ENCODE data around the gene ARSI. TPM values are rescaled to one million over a fixed set of nuclear protein-coding genes. Genes with fewer than 3 reads are reported as not detected.

The ARSI gene
- total and polyA plus RNA-seq, 5 experiments from 2014 or later = not detected

DNA sequence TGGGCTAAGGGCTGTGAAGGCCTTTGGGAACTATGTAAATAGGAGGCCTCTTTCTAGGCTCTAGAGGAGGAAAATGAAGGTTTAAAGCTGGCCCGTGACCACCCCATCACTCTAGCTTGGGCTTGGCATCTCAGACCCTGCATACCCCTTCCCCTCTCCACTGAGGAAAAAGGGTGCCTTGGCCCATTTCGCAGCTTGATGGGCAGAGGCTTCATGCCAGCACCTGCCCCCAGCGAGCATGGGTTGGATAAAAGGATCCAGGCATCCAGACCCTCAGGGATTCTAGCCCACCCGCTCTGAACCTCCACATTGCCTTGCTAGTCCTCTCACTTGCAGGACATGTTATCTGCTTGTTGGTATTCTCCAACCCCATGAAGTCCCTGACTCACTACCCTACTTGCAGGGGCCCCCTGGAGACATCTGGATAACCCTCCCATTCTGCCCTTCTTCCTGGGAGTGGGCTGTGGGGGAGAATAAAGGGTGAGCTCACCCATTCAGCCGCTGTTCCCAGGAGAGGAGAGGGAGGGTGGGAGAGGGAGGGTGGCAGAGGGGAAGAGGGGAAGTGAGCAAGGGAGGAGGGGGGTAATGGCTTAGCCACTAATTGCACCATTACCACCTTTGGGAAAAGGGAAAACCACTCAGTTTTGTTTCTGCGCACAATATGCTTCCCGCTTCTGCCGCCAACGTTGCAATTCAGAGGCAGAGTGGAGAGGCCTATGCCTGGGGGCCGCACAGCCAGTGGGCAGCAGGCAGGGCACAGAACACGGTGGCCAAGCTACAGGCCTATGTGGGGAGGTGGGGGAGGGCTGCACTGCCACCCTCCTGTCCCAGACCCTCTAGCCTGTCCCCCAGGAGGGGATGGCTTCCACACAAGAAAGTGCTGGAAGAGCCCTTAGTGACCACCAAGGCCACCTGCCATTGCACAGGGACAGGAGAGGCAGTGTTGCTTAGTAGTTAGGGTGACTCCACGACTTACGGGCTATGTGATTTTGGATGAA is 11.0 kb downstream of the ARSI start:
- no peaks in the 10 kb centered on the region for H3K9me3 Mint-ChIP-seq
- no peak overlapping the region for H3K27ac Mint-ChIP-seq
- no peak overlapping the region for H3K4me3 Mint-ChIP-seq
- peaks cover 0 to 5% (median 0%) of the 10 kb centered on the region in 4 donors for H3K4me1 Mint-ChIP-seq
- POLR2A ChIA-PET = no interaction called here
- peaks cover 0 to 11% (median 4%) of the 10 kb centered on the region in 5 donors for H3K27me3 Mint-ChIP-seq
- ATAC-seq = no peak
- DNase-seq = no peak
- H3K36me3 Mint-ChIP-seq = no peaks in the 10 kb centered on the region

DNA sequence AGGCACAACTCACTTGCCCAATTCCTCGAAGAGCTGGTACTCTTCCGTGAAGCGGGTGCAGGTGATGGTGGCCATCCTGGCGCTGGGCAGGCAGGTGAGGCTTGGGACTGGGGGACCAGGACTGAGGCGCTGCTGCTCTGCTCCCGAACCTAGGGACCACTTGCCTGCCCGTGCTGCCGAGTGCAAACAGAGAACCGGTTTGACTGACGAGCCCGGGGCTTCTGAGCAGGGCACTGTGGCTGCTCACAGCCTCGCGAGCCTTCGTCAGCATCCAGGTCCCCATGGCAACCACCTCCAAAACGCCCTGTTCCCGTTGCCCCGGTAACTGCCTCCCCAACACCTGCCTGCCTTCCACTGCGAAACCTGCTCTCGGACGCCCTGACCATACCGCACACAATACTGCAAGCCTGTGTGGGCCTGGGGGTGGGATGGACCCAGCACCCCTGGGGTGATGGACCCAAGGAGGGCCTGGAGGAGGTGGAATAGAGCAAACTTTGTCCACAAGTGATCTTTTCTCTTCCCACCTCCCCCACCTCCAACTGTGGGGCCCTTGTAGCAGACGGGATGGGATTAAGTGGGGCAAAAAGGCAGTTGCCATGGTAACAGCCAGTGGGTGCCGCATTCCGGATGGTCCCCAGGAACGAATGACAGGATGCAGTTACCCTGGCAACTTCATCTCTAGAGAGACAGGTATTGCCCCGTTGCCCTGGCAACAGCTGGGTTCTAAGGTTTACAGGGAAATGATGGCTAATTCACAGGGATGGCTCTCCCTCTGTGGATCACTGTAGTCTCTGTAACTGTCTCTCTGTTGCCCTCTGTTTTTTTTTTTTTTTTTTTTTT is 12.9 kb downstream of the ARSI start, which contains the start of gene CAMK2A:
Gene CAMK2A (minus strand): TSS at position 223 of the 840 bp plus-strand sequence. CDS start 148 bp downstream, at position 75.
- POLR2A ChIA-PET = no interaction called here
- Mint-ChIP-seq H3K36me3 (no peaks in the 10 kb centered on the region), H3K27ac (no peak within 1 kb of the TSS), H3K9me3 (no peaks in the 10 kb centered on the region), H3K4me3 (no peak within 1 kb of the TSS), H3K4me1 (peaks cover 0 to 5% (median 0%) of the 10 kb centered on the region in 4 donors), H3K27me3 (peaks cover 0 to 8% (median 4%) of the 10 kb centered on the region in 5 donors)
- ATAC-seq = no peak
- no peak for DNase-seq

DNA sequence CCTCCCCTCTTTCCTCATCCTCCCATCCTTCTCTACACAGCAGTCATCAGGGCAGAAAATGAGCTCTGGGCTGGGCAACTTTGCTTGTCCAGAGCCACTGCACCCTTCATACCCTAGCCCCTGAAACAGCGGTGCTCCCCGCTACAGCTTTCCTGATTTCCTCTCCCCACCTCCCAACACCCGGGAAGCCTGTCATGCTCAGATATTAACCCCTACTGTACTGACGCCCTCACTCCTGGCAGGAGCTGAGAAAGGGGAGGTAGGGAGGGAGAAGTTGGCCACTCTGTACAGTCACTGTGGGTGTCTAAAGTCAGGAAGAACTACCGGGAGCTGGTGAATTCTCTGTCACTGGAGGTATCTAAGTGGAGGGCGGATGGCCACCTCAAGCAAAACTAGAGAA is 13.9 kb downstream of the ARSI start:
- Mint-ChIP-seq H3K27ac (no peak overlapping the region), H3K4me1 (peaks cover 0 to 6% (median 0%) of the 10 kb centered on the region in 4 donors), H3K36me3 (no peaks in the 10 kb centered on the region), H3K9me3 (no peaks in the 10 kb centered on the region), H3K4me3 (no peak overlapping the region), H3K27me3 (peaks cover 0 to 10% (median 6%) of the 10 kb centered on the region in 5 donors)
- POLR2A ChIA-PET = no interaction called here
- ATAC-seq = no peak
- DNase-seq = no peak

DNA sequence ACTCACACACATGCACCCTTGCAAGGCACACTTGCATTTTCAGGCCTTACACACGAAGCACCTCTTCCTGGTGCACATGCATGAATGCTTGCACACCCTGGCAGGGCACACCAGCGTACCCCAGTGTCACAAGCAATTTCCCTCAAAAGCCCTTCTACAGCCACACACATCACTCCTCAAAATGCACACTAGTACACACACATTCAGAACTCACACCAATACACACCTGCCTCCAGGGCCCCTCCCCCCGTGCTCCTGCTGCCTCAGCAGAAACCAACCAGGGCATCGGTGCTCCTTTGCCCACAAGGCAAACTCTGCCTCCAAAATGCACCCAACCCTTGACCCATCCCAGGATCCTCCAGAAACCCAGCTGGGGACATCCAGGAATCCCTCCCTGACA is 14.3 kb downstream of the ARSI start:
- Mint-ChIP-seq H3K4me1 (peaks cover 0 to 6% (median 0%) of the 10 kb centered on the region in 4 donors), H3K27me3 (peaks cover 0 to 11% (median 6%) of the 10 kb centered on the region in 5 donors), H3K27ac (no peak overlapping the region), H3K9me3 (no peaks in the 10 kb centered on the region), H3K4me3 (no peak overlapping the region), H3K36me3 (no peaks in the 10 kb centered on the region)
- POLR2A ChIA-PET = no interaction called here
- DNase-seq (no peak), ATAC-seq (no peak)

DNA sequence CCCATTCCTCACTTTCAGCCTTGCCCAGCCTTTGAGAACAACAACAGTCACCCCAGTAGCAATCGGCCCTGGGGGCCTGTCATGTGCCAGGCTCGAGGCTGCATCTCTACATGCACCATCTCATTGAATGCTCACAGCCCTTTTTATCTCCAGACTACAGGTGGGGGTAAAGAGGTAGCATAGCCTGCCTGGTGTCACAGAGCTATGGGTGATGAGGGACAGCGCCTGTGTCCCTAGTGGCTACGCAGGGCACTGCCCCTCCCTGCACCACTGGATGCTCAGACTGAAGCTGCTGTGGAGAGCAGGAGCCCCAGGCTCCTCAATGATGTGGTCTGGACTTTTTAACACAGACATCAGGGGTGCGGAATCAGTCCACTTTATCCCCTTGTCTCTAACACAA is 15.9 kb downstream of the ARSI start:
- no peak overlapping the region for H3K4me3 Mint-ChIP-seq
- no peaks in the 10 kb centered on the region for H3K36me3 Mint-ChIP-seq
- H3K27ac Mint-ChIP-seq = no peak overlapping the region
- H3K27me3 Mint-ChIP-seq = peaks cover 0 to 6% (median 2%) of the 10 kb centered on the region in 5 donors
- no peaks in the 10 kb centered on the region for H3K9me3 Mint-ChIP-seq
- ATAC-seq = peak; percentile 39 to 51
- POLR2A ChIA-PET = interaction anchor here (1.1 kb wide), 1 partner anchor 239 kb away, joined by 3 read pairs; no protein-coding TSS in a partner anchor
- peaks cover 0 to 6% (median 0%) of the 10 kb centered on the region in 4 donors for H3K4me1 Mint-ChIP-seq
- DNase-seq = no peak

DNA sequence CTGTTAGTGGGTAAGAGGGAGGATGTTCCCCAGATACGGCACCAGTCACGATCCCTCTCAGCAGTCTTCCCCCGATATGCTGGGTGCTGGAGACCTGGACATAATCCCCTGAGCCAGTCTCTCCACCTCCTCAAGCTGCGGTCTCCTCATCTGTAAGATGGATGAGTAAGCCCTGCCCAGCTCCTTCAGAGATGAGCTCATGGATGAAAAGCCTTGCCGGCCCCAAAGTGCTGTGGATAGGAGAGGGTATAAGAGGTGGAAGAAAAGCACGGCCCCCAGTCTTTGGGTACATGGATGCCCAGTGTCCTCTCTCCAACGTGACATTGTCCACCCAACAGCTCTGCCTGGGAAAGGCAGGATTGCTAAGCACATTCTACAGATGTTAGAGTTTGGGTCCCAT is 17.6 kb downstream of the ARSI start:
- DNase-seq (no peak), ATAC-seq (no peak)
- Mint-ChIP-seq H3K4me3 (no peak overlapping the region), H3K27me3 (peaks cover 0 to 14% (median 2%) of the 10 kb centered on the region in 5 donors), H3K27ac (no peak overlapping the region), H3K9me3 (no peaks in the 10 kb centered on the region), H3K4me1 (peaks cover 0 to 8% (median 2%) of the 10 kb centered on the region in 4 donors), H3K36me3 (no peaks in the 10 kb centered on the region)
- POLR2A ChIA-PET = no interaction called here

DNA sequence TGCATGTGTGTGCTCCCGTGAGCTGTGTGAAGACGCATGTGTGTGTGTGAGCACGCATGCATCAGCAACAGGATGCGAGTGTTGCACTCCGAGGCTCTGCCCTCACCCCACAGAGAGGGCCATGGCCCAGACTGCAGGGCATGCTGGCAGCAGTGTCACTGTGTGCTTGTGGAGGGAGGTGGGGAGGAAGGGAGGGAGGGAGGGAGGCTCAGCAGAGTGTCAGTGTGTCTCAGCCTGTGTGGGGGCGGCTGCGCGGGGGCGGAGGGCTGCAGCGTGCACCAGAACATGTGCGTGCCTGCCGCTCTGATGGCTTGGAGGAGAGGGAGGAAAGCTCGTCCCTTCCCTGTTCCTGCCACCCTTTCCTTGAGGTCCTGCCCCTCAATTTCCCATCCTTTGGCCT is 18.4 kb downstream of the ARSI start:
- Mint-ChIP-seq H3K27me3 (peaks cover 0 to 11% (median 2%) of the 10 kb centered on the region in 5 donors), H3K4me3 (no peak overlapping the region), H3K36me3 (no peaks in the 10 kb centered on the region), H3K9me3 (no peaks in the 10 kb centered on the region), H3K4me1 (peaks cover 0 to 7% (median 3%) of the 10 kb centered on the region in 4 donors), H3K27ac (no peak overlapping the region)
- DNase-seq (no peak), ATAC-seq (no peak)
- POLR2A ChIA-PET = no interaction called here

DNA sequence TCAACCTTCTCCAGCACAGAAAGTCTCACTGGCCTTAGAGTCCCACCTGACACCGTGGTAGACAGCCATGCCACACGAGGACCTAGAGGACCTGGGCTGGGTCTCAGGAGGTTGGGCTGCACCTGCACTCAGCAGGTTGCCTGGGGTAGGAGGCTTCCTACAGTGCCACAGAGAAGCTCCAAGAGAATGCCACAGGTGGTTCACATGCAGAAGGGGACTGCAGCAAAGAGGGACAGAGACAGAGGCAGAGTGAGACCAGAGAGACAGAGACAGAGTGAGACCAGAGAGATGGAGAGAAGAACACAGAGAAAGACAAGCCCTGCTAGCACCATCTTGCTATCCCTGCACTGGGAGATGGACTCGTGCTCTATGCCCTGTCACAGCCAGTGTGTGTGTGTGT is 18.8 kb downstream of the ARSI start:
- H3K36me3 Mint-ChIP-seq = no peaks in the 10 kb centered on the region
- POLR2A ChIA-PET = no interaction called here
- DNase-seq = no peak
- no peak for ATAC-seq
- peaks cover 0 to 7% (median 3%) of the 10 kb centered on the region in 4 donors for H3K4me1 Mint-ChIP-seq
- H3K9me3 Mint-ChIP-seq = no peaks in the 10 kb centered on the region
- no peak overlapping the region for H3K27ac Mint-ChIP-seq
- H3K27me3 Mint-ChIP-seq = peaks cover 0 to 11% (median 2%) of the 10 kb centered on the region in 5 donors
- no peak overlapping the region for H3K4me3 Mint-ChIP-seq

DNA sequence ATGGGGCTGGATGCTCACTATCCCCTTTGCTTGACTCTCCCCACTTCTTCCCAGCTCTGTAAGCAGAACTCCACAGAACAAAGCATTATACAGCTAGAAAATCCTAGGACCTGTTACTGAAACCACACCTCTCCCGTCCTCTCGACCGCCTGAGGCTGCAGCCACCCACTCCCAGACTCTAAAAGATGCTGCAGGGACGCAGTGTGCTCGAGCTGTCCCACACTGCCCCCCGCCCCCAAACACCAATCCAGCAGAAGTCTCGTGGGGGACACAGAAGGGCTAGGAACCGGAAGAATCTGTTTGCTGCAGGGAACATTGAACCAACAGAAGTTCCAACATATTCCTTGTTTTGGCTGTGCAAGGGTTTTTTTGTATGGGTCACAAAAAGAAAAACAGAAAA is 20.7 kb downstream of the ARSI start:
- Mint-ChIP-seq H3K27me3 (peaks cover 0 to 11% (median 4%) of the 10 kb centered on the region in 5 donors), H3K4me3 (no peak overlapping the region), H3K27ac (no peak overlapping the region), H3K4me1 (peaks cover 0 to 6% (median 3%) of the 10 kb centered on the region in 4 donors), H3K36me3 (no peaks in the 10 kb centered on the region), H3K9me3 (no peaks in the 10 kb centered on the region)
- POLR2A ChIA-PET = no interaction called here
- ATAC-seq = no peak
- DNase-seq = no peak

DNA sequence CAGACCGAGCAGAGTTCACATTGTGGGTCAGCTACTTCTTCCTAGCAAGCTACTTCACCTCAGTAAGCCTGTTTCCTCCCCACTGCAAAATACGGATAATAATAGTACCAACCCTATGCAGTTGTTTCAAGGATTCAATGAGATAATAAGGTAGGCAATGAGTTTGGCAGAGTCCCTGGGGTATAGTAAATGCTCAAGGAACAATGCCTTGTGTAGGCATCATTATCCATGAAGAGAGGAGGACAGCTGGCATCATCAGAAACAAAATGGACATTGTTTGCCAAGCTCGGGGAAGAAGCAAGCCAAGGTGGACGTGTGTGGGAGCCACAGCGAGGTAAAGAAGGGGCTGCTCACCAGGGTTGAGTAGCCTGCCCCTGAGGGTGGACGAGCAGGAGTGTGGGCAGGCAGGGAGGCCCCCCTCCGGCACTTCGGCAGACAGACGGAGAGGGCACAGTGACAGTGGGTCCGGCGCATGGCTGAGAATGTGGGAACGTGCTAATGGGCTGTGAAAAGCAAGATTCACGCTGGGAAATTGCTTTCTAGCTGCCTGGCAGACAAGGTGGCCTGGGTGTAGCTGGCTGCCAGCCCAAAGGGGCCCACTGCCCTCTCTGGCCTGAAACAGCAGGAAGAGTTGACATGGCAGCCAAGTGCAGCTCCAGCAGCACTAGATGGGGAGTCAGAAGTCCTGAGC is 23.2 kb downstream of the ARSI start:
- H3K27ac Mint-ChIP-seq = peak overlapping the region in 1 of 10 donors; percentile 71
- peaks cover 0 to 19% (median 6%) of the 10 kb centered on the region in 5 donors for H3K27me3 Mint-ChIP-seq
- ATAC-seq = no peak
- H3K4me1 Mint-ChIP-seq = peaks cover 0 to 6% (median 3%) of the 10 kb centered on the region in 4 donors
- POLR2A ChIA-PET = no interaction called here
- H3K4me3 Mint-ChIP-seq = peak overlapping the region in 1 of 10 donors; percentile 32
- no peaks in the 10 kb centered on the region for H3K36me3 Mint-ChIP-seq
- no peak for DNase-seq
- H3K9me3 Mint-ChIP-seq = no peaks in the 10 kb centered on the region

DNA sequence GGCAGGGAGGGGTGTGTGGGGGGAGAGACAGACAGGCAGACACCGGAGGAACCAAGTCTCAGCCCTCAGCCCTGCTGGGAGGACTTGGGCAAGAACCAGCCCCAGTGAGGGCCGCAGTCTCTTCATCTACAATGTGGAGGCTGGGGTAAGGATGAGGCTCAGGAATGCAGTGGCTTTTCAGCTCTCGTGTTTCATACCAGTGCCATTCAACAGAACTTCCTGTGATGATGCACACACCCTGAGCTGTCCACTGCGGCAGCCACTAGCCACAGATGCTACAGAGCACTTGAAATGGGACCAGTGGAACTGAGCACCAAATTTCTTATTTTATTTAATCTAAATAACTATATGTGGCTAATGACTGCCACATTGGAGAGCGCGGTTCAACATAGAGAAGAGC is 23.8 kb downstream of the ARSI start:
- H3K27ac Mint-ChIP-seq = no peak overlapping the region
- POLR2A ChIA-PET = no interaction called here
- ATAC-seq (no peak), DNase-seq (no peak)
- peaks cover 0 to 6% (median 3%) of the 10 kb centered on the region in 4 donors for H3K4me1 Mint-ChIP-seq
- H3K27me3 Mint-ChIP-seq = peaks cover 0 to 18% (median 5%) of the 10 kb centered on the region in 5 donors
- H3K4me3 Mint-ChIP-seq = no peak overlapping the region
- no peaks in the 10 kb centered on the region for H3K36me3 Mint-ChIP-seq
- no peaks in the 10 kb centered on the region for H3K9me3 Mint-ChIP-seq

DNA sequence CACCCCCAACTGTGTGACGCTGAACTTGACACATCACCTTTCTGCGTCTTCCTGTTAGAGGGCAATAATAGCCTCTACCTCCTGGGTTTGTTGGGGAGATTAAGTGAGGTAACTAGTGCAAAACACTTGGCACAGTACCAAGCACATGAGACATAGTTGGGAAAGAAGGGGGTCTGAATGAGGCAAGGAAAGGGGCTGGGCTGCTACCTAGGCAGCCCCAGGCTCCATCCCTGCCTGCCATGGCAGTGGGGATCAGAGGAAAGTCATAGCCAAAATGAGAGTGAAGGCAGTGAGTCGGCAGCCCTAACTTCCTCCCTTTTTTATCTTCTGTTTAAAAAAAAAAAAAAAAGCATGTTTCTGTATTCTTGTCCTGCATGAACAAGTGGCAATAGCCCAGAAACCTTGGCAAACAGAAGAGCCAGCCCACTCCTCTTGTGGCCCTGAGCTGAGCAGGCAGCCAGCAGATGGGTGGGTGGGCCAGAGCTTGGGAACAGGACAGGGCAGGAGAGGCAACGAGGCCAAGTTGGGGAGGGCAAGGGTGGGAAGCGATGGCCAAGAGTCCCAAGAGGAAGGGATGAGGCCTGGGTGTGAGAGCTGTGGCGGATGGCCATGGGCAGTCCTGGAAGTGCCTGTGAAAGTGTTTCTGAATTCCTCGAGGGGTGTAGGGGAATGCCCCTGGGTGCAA is 24.5 kb downstream of the ARSI start:
- peaks cover 0 to 16% (median 4%) of the 10 kb centered on the region in 5 donors for H3K27me3 Mint-ChIP-seq
- H3K27ac Mint-ChIP-seq = no peak overlapping the region
- H3K4me3 Mint-ChIP-seq = no peak overlapping the region
- ATAC-seq (no peak), DNase-seq (no peak)
- H3K36me3 Mint-ChIP-seq = no peaks in the 10 kb centered on the region
- H3K9me3 Mint-ChIP-seq = no peaks in the 10 kb centered on the region
- peaks cover 0 to 6% (median 2%) of the 10 kb centered on the region in 4 donors for H3K4me1 Mint-ChIP-seq
- POLR2A ChIA-PET = no interaction called here
